CD4-positive, alpha-beta T cell (primary cell): ENCODE data around the gene COG5. TPM values are rescaled to one million over a fixed set of nuclear protein-coding genes. Genes with fewer than 3 reads are reported as not detected.

Experiments
- ATAC-seq: fragments of 200-7000 bp; cut with Tn5 transposase; one replicate; pipeline ENCODE4 v1.10.0; 2022; ENCODE audit warnings: mild to moderate bottlenecking; ENCODE audit not compliant: poor library complexity
- CTCF ChIA-PET: fragments of 350-600 bp; sonication (Branson Sonifier 250); formaldehyde crosslinking; loops from one replicate; lab custom pipeline; 2021; ENCODE audit warnings: antibody characterized with exemption, inconsistent platforms; lab: Charles Lee
- POLR2A ChIA-PET: fragments of 350-600 bp; sonication (Branson Sonifier 250); formaldehyde crosslinking; loops from one replicate; lab custom pipeline; 2021; ENCODE audit warnings: antibody characterized with exemption, inconsistent platforms; lab: Charles Lee
- DNase-seq, 14 experiments: peaks; one replicate each; pipeline ENCODE4 v3.0.0-alpha.2; 2013 to 2020; ENCODE audit warnings: mixed read lengths in 2 of 14
- H3K27ac ChIP-seq, 2 donors: one replicate each; pipeline versions ENCODE4 v1.5.1 to v1.7.0; 2013; ENCODE audit warnings: low read length in 2 of 2, low read depth in 1 of 2, mild to moderate bottlenecking in 1 of 2
- H3K27me3 ChIP-seq, 2 experiments: 1 replicate in 1 of 2; 2 replicates in 1 of 2; pipeline versions ENCODE4 v1.6.1 to v1.7.0; 2013; ENCODE audit warnings: low read length in 2 of 2, control low read depth in 1 of 2, mild to moderate bottlenecking in 1 of 2, moderate library complexity in 1 of 2; ENCODE audit not compliant: insufficient read depth in 2 of 2, control insufficient read depth in 1 of 2
- H3K36me3 ChIP-seq: one replicate; pipeline ENCODE4 v1.6.1; 2013; ENCODE audit warnings: low read length, control low read depth; ENCODE audit not compliant: insufficient read depth
- H3K4me1 ChIP-seq: one replicate; pipeline ENCODE4 v1.6.1; 2013; ENCODE audit warnings: low read length, control low read depth; ENCODE audit not compliant: insufficient read depth
- H3K4me3 ChIP-seq: one replicate; pipeline ENCODE4 v1.5.1; 2013; ENCODE audit warnings: mild to moderate bottlenecking, low read length, moderate library complexity
- H3K9me3 ChIP-seq, 2 experiments: 1 replicate in 1 of 2; 2 replicates in 1 of 2; pipeline versions ENCODE4 v1.6.1 to v1.7.0; 2013; ENCODE audit warnings: low read length in 2 of 2, mild to moderate bottlenecking in 2 of 2, control low read depth in 1 of 2, moderate library complexity in 1 of 2; ENCODE audit not compliant: control insufficient read depth in 1 of 2, insufficient read depth in 1 of 2
- H3K27ac Mint-ChIP-seq: one replicate; pipeline ENCODE4 v1.8.0; 2020; ENCODE audit warnings: mixed read lengths
- H3K27me3 Mint-ChIP-seq: one replicate; pipeline ENCODE4 v1.8.0; 2021; ENCODE audit warnings: mixed read lengths
- H3K36me3 Mint-ChIP-seq: one replicate; pipeline ENCODE4 v1.8.0; 2021; ENCODE audit warnings: low read depth, mixed read lengths
- H3K4me1 Mint-ChIP-seq: one replicate; pipeline ENCODE4 v1.8.0; 2021; ENCODE audit warnings: low read depth, mixed read lengths
- H3K4me3 Mint-ChIP-seq: one replicate; pipeline ENCODE4 v1.8.0; 2020; ENCODE audit warnings: mild to moderate bottlenecking, mixed read lengths
- H3K9me3 Mint-ChIP-seq: one replicate; pipeline ENCODE4 v1.8.0; 2020; ENCODE audit warnings: mixed read lengths
- CTCF ChIP-seq: fragments of 200-600 bp; IDR thresholded peaks from one replicate; pipeline ENCODE4 v1.8.0; 2022; ENCODE audit warnings: antibody characterized with exemption, mild to moderate bottlenecking
- intact Hi-C, 2 experiments: fragments of 100-400 bp; cut with DNase I in 1 of 2; cut with micrococcal nuclease in 1 of 2; formaldehyde crosslinking; loops; one replicate each; pipeline versions ENCODE4 v1.15.1 to v1.9.0; 2023 to 2025; cut with DNase I, micrococcal nuclease
- total RNA-seq, 174 experiments: library from RNA in 2 of 174; stranded (reverse) in 2 of 174; gene quantifications; one replicate each; pipeline ENCODE4 v1.2.3 and lab custom pipeline; 2021 to 2026

Gene COG5
- total RNA-seq, 2 experiments from 2014 or later, result 43.4 to 44.5 TPM

GRCh38 chr7:107354640-107355039 is 209.1 kb downstream of the COG5 start:
- Histone ChIP-seq H3K27me3 (no peaks in the 10 kb centered on the region), H3K4me1 (no peaks in the 10 kb centered on the region), H3K36me3 (peaks cover 12% of the 10 kb centered on the region), H3K27ac (no peak overlapping the region), H3K4me3 (no peak overlapping the region), H3K9me3 (peaks cover 0 to 7% of the 10 kb centered on the region in 2 experiments)
- H3K27me3 Mint-ChIP-seq, result no peaks in the 10 kb centered on the region
- DNase-seq, result no peak
- no peak overlapping the region for H3K27ac Mint-ChIP-seq
- ChIA-PET CTCF (no interaction called here), POLR2A (no interaction called here)
- H3K4me1 Mint-ChIP-seq, result peaks cover 4% of the 10 kb centered on the region
- no peak for TF ChIP-seq CTCF
- H3K9me3 Mint-ChIP-seq, result no peaks in the 10 kb centered on the region
- intact Hi-C loops, result no loop called here
- H3K36me3 Mint-ChIP-seq, result peaks cover 59% of the 10 kb centered on the region
- ATAC-seq, result no peak
- no peak overlapping the region for H3K4me3 Mint-ChIP-seq

- CTCF ChIA-PET, result interaction anchor here (0.7 kb wide), 1 partner anchor 255 kb away, joined by 3 read pairs; no protein-coding TSS in a partner anchor
- ATAC-seq (no peak), DNase-seq (no peak)
- H3K4me3 Mint-ChIP-seq, result no peak overlapping the region
- H3K27ac Mint-ChIP-seq, result no peak overlapping the region
- no peak for TF ChIP-seq CTCF
- Histone ChIP-seq H3K4me1 (no peaks in the 10 kb centered on the region), H3K9me3 (no peaks in the 10 kb centered on the region), H3K36me3 (peaks cover 5% of the 10 kb centered on the region), H3K27me3 (no peaks in the 10 kb centered on the region), H3K4me3 (no peak overlapping the region), H3K27ac (no peak overlapping the region)
- POLR2A ChIA-PET, result no interaction called here
- intact Hi-C loops, result no loop called here
- H3K36me3 Mint-ChIP-seq, result peaks cover 49% of the 10 kb centered on the region
- peaks cover 4% of the 10 kb centered on the region for H3K4me1 Mint-ChIP-seq
- H3K9me3 Mint-ChIP-seq, result no peaks in the 10 kb centered on the region
- no peaks in the 10 kb centered on the region for H3K27me3 Mint-ChIP-seq
Observed at GRCh38 chr7:107353701-107354100, 210.0 kb downstream of the COG5 start.

- H3K4me3 ChIP-seq, result no peak overlapping the region
- H3K36me3 ChIP-seq, result no peaks in the 10 kb centered on the region
- H3K27ac Mint-ChIP-seq, result no peak overlapping the region
- H3K36me3 Mint-ChIP-seq, result peaks cover 65% of the 10 kb centered on the region
- H3K9me3 Mint-ChIP-seq, result peaks cover 4% of the 10 kb centered on the region
- ATAC-seq (no peak), DNase-seq (no peak)
- no peak for TF ChIP-seq CTCF
- no peak overlapping the region for H3K4me3 Mint-ChIP-seq
- intact Hi-C loops, result no loop called here
- ChIA-PET POLR2A (no interaction called here), CTCF (no interaction called here)
- H3K4me1 Mint-ChIP-seq, result no peaks in the 10 kb centered on the region
- no peak overlapping the region for H3K27ac ChIP-seq
- no peaks in the 10 kb centered on the region for H3K27me3 Mint-ChIP-seq
- no peaks in the 10 kb centered on the region for H3K27me3 ChIP-seq
- peaks cover 0 to 3% of the 10 kb centered on the region in 2 experiments for H3K9me3 ChIP-seq
- no peaks in the 10 kb centered on the region for H3K4me1 ChIP-seq
Observed at GRCh38 chr7:107345898-107346297, 217.8 kb downstream of the COG5 start.
